B cell (primary cell): ENCODE measurements around the gene XIRP2. TPM values are rescaled to one million over a fixed set of nuclear protein-coding genes. Genes with fewer than 3 reads are reported as not detected.

Experiments
- ATAC-seq: fragments of 200-7000 bp; cut with Tn5 transposase; one replicate; pipeline ENCODE4 v1.10.0; 2021; ENCODE audit warnings: low read depth, mild to moderate bottlenecking, moderate number of reproducible peaks, moderate library complexity
- CTCF ChIA-PET: fragments of 350-600 bp; sonication (Branson Sonifier 250); formaldehyde crosslinking; loops from one replicate; lab custom pipeline; 2021; ENCODE audit warnings: antibody characterized with exemption, inconsistent platforms; lab: Charles Lee
- POLR2A ChIA-PET: fragments of 350-600 bp; sonication (Branson Sonifier 250); formaldehyde crosslinking; loops from one replicate; lab custom pipeline; 2021; ENCODE audit warnings: antibody characterized with exemption; lab: Charles Lee
- DNase-seq: peaks from one replicate; pipeline ENCODE4 v3.0.0; 2013
- H2AFZ ChIP-seq: 2 replicates; pipeline ENCODE4 v1.6.1; 2012; ENCODE audit warnings: mild to moderate bottlenecking, low read depth, low read length; ENCODE audit not compliant: insufficient read depth, poor library complexity, severe bottlenecking
- H3K27ac ChIP-seq, 2 donors: 1 replicate in 1 of 2; 2 replicates in 1 of 2; pipeline ENCODE4 v1.5.1; 2012 to 2013; ENCODE audit warnings: low read length in 2 of 2, mild to moderate bottlenecking in 2 of 2, moderate library complexity in 1 of 2
- H3K27me3 ChIP-seq, 4 experiments: fragments of 200-600 bp in 1 of 4; sonication (generic) in 1 of 4; replicated peaks in 1 of 4; 1 replicate in 2 of 4; 2 replicates in 2 of 4; pipeline versions ENCODE4 v1.6.1 to v1.7.0; 2013 to 2016; ENCODE audit warnings: low read length in 3 of 4, mild to moderate bottlenecking in 2 of 4, mixed read lengths in 1 of 4, moderate library complexity in 1 of 4; ENCODE audit not compliant: insufficient read depth in 4 of 4, control insufficient read depth in 3 of 4; ENCODE audit errors: control extremely low read depth in 1 of 4
- H3K36me3 ChIP-seq, 2 experiments: replicated peaks in 1 of 2; 1 replicate in 1 of 2; 2 replicates in 1 of 2; pipeline versions ENCODE4 v1.6.1 to v1.7.1; 2013; ENCODE audit warnings: low read length in 1 of 2; ENCODE audit not compliant: insufficient read depth in 2 of 2, control insufficient read depth in 1 of 2; ENCODE audit errors: control extremely low read depth in 1 of 2, extremely low read depth in 1 of 2
- H3K4me1 ChIP-seq, 2 donors: fragments of 200-600 bp in 1 of 2; sonication (generic) in 1 of 2; 1 replicate in 1 of 2; 2 replicates in 1 of 2; pipeline versions ENCODE4 v1.5.1 to v1.6.1; 2013 to 2017; ENCODE audit warnings: low read length in 2 of 2; ENCODE audit not compliant: control insufficient read depth in 2 of 2, insufficient read depth in 2 of 2
- H3K4me2 ChIP-seq: replicated peaks from 2 replicates; pipeline ENCODE3; 2012; ENCODE audit warnings: mild to moderate bottlenecking, low read depth, low read length; ENCODE audit not compliant: poor library complexity, severe bottlenecking
- H3K4me3 ChIP-seq, 5 experiments: fragments of 200-600 bp in 1 of 5; sonication (generic) in 1 of 5; 1 replicate in 3 of 5; 2 replicates in 2 of 5; pipeline versions ENCODE4 v1.5.1 to v1.7.0; 2011 to 2016; ENCODE audit warnings: low read length in 4 of 5, mild to moderate bottlenecking in 4 of 5, low read depth in 2 of 5, control low read depth in 1 of 5, moderate library complexity in 1 of 5; ENCODE audit not compliant: insufficient read depth in 1 of 5; ENCODE audit errors: control extremely low read depth in 1 of 5, extremely low read depth in 1 of 5
- H3K79me2 ChIP-seq: fragments of 200-600 bp; sonication (generic); one replicate; pipeline ENCODE4 v1.6.0; 2016; ENCODE audit warnings: low read length; ENCODE audit not compliant: control insufficient read depth, insufficient read depth
- H3K9ac ChIP-seq: fragments of 200-600 bp; sonication (generic); 2 replicates; pipeline ENCODE4 v1.6.1; 2017; ENCODE audit warnings: mild to moderate bottlenecking, low read length, moderate library complexity
- H3K9me3 ChIP-seq, 3 donors: one replicate each; pipeline versions ENCODE4 v1.6.1 to v1.7.1; 2013; ENCODE audit warnings: low read length in 2 of 3; ENCODE audit not compliant: control insufficient read depth in 2 of 3, insufficient read depth in 1 of 3; ENCODE audit errors: control extremely low read depth in 1 of 3
- H4K20me1 ChIP-seq: 2 replicates; pipeline ENCODE4 v1.6.0; 2012; ENCODE audit warnings: mild to moderate bottlenecking, low read length; ENCODE audit not compliant: insufficient read depth, control insufficient read depth, poor library complexity, severe bottlenecking
- H3K27ac Mint-ChIP-seq: one replicate; pipeline ENCODE4 v1.8.0; 2021; ENCODE audit warnings: mixed read lengths
- H3K27me3 Mint-ChIP-seq: one replicate; pipeline ENCODE4 v1.8.0; 2021; ENCODE audit warnings: mixed read lengths
- H3K4me1 Mint-ChIP-seq: one replicate; pipeline ENCODE4 v1.8.0; 2021; ENCODE audit warnings: mixed read lengths
- H3K4me3 Mint-ChIP-seq: one replicate; pipeline ENCODE4 v1.8.0; 2021; ENCODE audit warnings: mixed read lengths
- H3K9me3 Mint-ChIP-seq: one replicate; pipeline ENCODE4 v1.8.0; 2022; ENCODE audit warnings: mixed read lengths; ENCODE audit not compliant: insufficient read depth
- CTCF ChIP-seq: fragments of 200-600 bp; IDR thresholded peaks from one replicate; pipeline ENCODE4 v1.8.0; 2022; ENCODE audit warnings: antibody characterized with exemption, mild to moderate bottlenecking
- EZH2 ChIP-seq: IDR thresholded peaks from 2 replicates; pipeline ENCODE4 v1.6.1; 2012; ENCODE audit warnings: borderline replicate concordance, low read depth, mild to moderate bottlenecking, moderate library complexity, low read length; ENCODE audit not compliant: insufficient read depth, poor library complexity, severe bottlenecking
- WGBS: methylation state at CpG from one replicate; pipeline ENCODE4 v1.1.5; 2013; ENCODE audit warnings: missing lambda C conversion rate; ENCODE audit not compliant: insufficient coverage; 5-methylcytosine and 5-hydroxymethylcytosine counted together
- intact Hi-C: fragments of 100-400 bp; cut with micrococcal nuclease; formaldehyde crosslinking; loops from one replicate; pipeline ENCODE4 v1.10.0; 2022
- polyA plus RNA-seq: library from polyadenylated mRNA; depleted of rRNA; stranded (reverse); fragments of >200 nt; gene quantifications from 2 replicates; pipeline ENCODE4 v1.2.3, GENCODE V29; 2012
- total RNA-seq, 2 donors: library from RNA; stranded (reverse); fragments of 120-200 nt in 1 of 2; gene quantifications; 1 replicate in 1 of 2; 2 replicates in 1 of 2; pipeline versions ENCODE4 v1.2.3 to v1.2.4, GENCODE V29; 2013 to 2022

Gene XIRP2
- total and polyA plus RNA-seq, 2 donors (not counting 1 experiment from before 2014, with no cell fraction given) = not detected

GRCh38 chr2:166924967-166925366 lies 36.7 kb downstream of the XIRP2 start:
- no peak overlapping the region for H2AFZ ChIP-seq

GRCh38 chr2:166926657-166927056 lies 38.4 kb downstream of the XIRP2 start:
- no peaks in the 10 kb centered on the region for H4K20me1 ChIP-seq
- H3K27me3 ChIP-seq = no peaks in the 10 kb centered on the region
- Mint-ChIP-seq H3K4me1 (no peaks in the 10 kb centered on the region), H3K9me3 (no peaks in the 10 kb centered on the region), H3K27ac (no peak overlapping the region), H3K4me3 (no peak overlapping the region), H3K27me3 (no peaks in the 10 kb centered on the region)
- no peak overlapping the region for H3K4me3 ChIP-seq
- no peak overlapping the region for H3K4me2 ChIP-seq
- POLR2A ChIA-PET = no interaction called here
- no peak overlapping the region for H3K9ac ChIP-seq
- no peak for TF ChIP-seq EZH2
- no peak for TF ChIP-seq CTCF
- no peaks in the 10 kb centered on the region for H3K79me2 ChIP-seq
- H3K4me1 ChIP-seq = no peaks in the 10 kb centered on the region
- ATAC-seq (no peak), DNase-seq (no peak)
- no peak overlapping the region for H2AFZ ChIP-seq
- intact Hi-C loops = no loop called here
- CTCF ChIA-PET = no interaction called here
- 100% methylated on average over 1 of the region's 1 CpG for WGBS
- H3K9me3 ChIP-seq = no peaks in the 10 kb centered on the region
- no peak overlapping the region for H3K27ac ChIP-seq
- no peaks in the 10 kb centered on the region for H3K36me3 ChIP-seq

More at GRCh38 chr2:166924967-166925366, 36.7 kb downstream of the XIRP2 start:
- Histone ChIP-seq H3K36me3 (no peaks in the 10 kb centered on the region), H3K27me3 (no peaks in the 10 kb centered on the region), H3K4me3 (no peak overlapping the region), H3K4me2 (no peak overlapping the region), H3K9me3 (no peaks in the 10 kb centered on the region), H3K79me2 (no peaks in the 10 kb centered on the region), H3K27ac (no peak overlapping the region), H3K9ac (no peak overlapping the region), H4K20me1 (no peaks in the 10 kb centered on the region), H3K4me1 (no peaks in the 10 kb centered on the region)
- Mint-ChIP-seq H3K4me1 (no peaks in the 10 kb centered on the region), H3K4me3 (no peak overlapping the region), H3K27ac (no peak overlapping the region), H3K9me3 (no peaks in the 10 kb centered on the region), H3K27me3 (no peaks in the 10 kb centered on the region)
- ChIA-PET POLR2A (no interaction called here), CTCF (no interaction called here)
- DNase-seq (no peak), ATAC-seq (no peak)
- intact Hi-C loops = no loop called here
- no peak for TF ChIP-seq EZH2
